ENCODE results near the gene LRRC14B. TPM values are rescaled to one million over a fixed set of nuclear protein-coding genes. Genes with fewer than 3 reads are reported as not detected.

The LRRC14B gene
- total and polyA plus RNA-seq, 2 of the 13 experiments (the other 11 are each of a cell fraction or from before 2014, with no cell fraction given), result not detected

DNA sequence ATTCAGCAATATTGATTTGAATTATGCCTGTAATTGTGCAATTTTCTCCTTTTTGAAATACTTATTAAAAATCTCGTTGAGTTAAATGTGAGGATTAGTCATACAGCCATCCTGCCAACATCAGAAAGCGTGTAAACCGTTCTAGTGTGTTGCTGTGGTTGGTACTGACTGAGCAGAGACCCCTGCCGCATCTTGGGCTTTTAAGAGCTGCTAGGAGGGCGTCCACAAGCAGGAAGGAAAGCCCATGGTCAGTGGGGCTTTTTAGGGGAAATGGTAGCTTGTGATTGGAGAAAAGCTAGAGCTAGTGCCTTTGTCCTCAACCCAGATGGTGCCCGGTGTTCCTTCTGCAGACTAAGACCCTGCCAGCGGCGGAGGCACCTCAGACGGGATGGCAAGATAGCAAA is 28.2 kb downstream of the LRRC14B start:
- in situ Hi-C loops (cut with HindIII; ENCODE audit: extremely low pct_ligation_motif_present, low pct_unique_long_range_greater_than_20kb), result no loop called here
- FAIRE-seq (no peak), ATAC-seq (no peak), DNase-seq (ENCODE audit: low spot score) (no peak)
- H3K27me3 ChIP-seq (ENCODE audit: control insufficient read depth in 1 of 2, insufficient read depth in 2 of 2, low read length in 2 of 2), result no peaks in the 10 kb centered on the region
- H3K27ac ChIP-seq (ENCODE audit: extremely low read length, insufficient read depth, low read length), result no peak overlapping the region
- POLR2A ChIA-PET, result interaction anchor here (2.4 kb wide), 1 partner anchor 52 kb away, joined by 15 read pairs; the partner anchor contains the start of gene PDCD6
- H2AFZ ChIP-seq (ENCODE audit: low read length), result no peak overlapping the region
- H3K9ac ChIP-seq (ENCODE audit: insufficient read depth, low read depth, low read length), result peak overlapping the region; percentile 93
- peak overlapping the region; percentile 94 for H3K4me2 ChIP-seq (ENCODE audit: low read depth, low read length)
- peaks cover 37% of the 10 kb centered on the region for H4K20me1 ChIP-seq (ENCODE audit: insufficient read depth, low read length)
- peak overlapping the region; percentile 81 to 99 (median 93) for H3K4me3 ChIP-seq (replicated peaks in 1 of 3; ENCODE audit: insufficient read depth in 1 of 3, low read depth in 2 of 3, low read length in 3 of 3)
- peaks cover 31% of the 10 kb centered on the region for H3K4me1 ChIP-seq (ENCODE audit: insufficient read depth, low read length)
- H3K9me3 ChIP-seq (ENCODE audit: low read length), result no peaks in the 10 kb centered on the region
- intact Hi-C loops (cut with micrococcal nuclease; ENCODE audit: unreplicated experiment), result loop anchor here (2.0 to 10.0 kb wide), 4 partner anchors 31 to 725 kb away; partner anchors contain the start of genes EXOC3 and PDCD6
- peaks cover 66% of the 10 kb centered on the region for H3K79me2 ChIP-seq (ENCODE audit: insufficient read depth, low read length)
- BruUV-seq (replicated peaks), result TSS peak; percentile 55
- WGBS (ENCODE audit: low lambda C conversion rate), result 4% methylated on average over 9 of the region's 9 CpGs
- no peak for TF ChIP-seq EHMT2 (IDR thresholded peaks at IDR 0.05; ENCODE audit: borderline replicate concordance, low read depth, low read length)
- TF ChIP-seq, protein P1, sequence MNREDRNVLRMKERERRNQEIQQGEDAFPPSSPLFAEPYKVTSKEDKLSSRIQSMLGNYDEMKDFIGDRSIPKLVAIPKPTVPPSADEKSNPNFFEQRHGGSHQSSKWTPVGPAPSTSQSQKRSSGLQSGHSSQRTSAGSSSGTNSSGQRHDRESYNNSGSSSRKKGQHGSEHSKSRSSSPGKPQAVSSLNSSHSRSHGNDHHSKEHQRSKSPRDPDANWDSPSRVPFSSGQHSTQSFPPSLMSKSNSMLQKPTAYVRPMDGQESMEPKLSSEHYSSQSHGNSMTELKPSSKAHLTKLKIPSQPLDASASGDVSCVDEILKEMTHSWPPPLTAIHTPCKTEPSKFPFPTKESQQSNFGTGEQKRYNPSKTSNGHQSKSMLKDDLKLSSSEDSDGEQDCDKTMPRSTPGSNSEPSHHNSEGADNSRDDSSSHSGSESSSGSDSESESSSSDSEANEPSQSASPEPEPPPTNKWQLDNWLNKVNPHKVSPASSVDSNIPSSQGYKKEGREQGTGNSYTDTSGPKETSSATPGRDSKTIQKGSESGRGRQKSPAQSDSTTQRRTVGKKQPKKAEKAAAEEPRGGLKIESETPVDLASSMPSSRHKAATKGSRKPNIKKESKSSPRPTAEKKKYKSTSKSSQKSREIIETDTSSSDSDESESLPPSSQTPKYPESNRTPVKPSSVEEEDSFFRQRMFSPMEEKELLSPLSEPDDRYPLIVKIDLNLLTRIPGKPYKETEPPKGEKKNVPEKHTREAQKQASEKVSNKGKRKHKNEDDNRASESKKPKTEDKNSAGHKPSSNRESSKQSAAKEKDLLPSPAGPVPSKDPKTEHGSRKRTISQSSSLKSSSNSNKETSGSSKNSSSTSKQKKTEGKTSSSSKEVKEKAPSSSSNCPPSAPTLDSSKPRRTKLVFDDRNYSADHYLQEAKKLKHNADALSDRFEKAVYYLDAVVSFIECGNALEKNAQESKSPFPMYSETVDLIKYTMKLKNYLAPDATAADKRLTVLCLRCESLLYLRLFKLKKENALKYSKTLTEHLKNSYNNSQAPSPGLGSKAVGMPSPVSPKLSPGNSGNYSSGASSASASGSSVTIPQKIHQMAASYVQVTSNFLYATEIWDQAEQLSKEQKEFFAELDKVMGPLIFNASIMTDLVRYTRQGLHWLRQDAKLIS (CRISPR knock-in tag; IDR thresholded peaks at IDR 0.05), result no peak
- no peak for TF ChIP-seq NRL (CRISPR knock-in tag; IDR thresholded peaks at IDR 0.05; ENCODE audit: borderline replicate concordance)
- TF ChIP-seq MTA3 (CRISPR knock-in tag; IDR thresholded peaks at IDR 0.05), result no peak
- no peak for TF ChIP-seq JUNB (CRISPR knock-in tag; IDR thresholded peaks at IDR 0.05; ENCODE audit: borderline replicate concordance)
- no peak for TF ChIP-seq ZSCAN30 (CRISPR knock-in tag; IDR thresholded peaks at IDR 0.05)
- H3K36me3 ChIP-seq (replicated peaks in 1 of 2; ENCODE audit: control insufficient read depth in 1 of 2, insufficient read depth in 2 of 2, low read length in 2 of 2), result peaks cover 7 to 8% of the 10 kb centered on the region in 2 experiments; a peak in 3 of 5 replicates
- CTCF ChIA-PET (ENCODE audit: low intra/inter-chr PET ratio, low total read pairs), result no interaction called here
